Coronary artery (tissue), 2 donors: ENCODE measurements around the gene CPT1C.

Experiments
- DNase-seq: peaks from one replicate; pipeline ENCODE4 v3.0.0-alpha.2; 2017; ENCODE audit warnings: low spot score
- H3K27ac ChIP-seq, 2 donors: fragments of 200-600 bp; sonication (generic); one replicate each; pipeline ENCODE4 v1.5.1; 2016 to 2019
- H3K4me3 ChIP-seq: fragments of 200-600 bp; sonication (generic); 2 replicates; pipeline ENCODE4 v1.5.1; 2016; ENCODE audit warnings: mild to moderate bottlenecking, moderate library complexity
- TF ChIP-seq, protein P1 (sequence below): fragments of 200-600 bp; sonication (generic); IDR thresholded peaks from one replicate; pipeline ENCODE4 v1.5.1; 2019; ENCODE audit warnings: antibody characterized with exemption

CPT1C gene

DNA sequence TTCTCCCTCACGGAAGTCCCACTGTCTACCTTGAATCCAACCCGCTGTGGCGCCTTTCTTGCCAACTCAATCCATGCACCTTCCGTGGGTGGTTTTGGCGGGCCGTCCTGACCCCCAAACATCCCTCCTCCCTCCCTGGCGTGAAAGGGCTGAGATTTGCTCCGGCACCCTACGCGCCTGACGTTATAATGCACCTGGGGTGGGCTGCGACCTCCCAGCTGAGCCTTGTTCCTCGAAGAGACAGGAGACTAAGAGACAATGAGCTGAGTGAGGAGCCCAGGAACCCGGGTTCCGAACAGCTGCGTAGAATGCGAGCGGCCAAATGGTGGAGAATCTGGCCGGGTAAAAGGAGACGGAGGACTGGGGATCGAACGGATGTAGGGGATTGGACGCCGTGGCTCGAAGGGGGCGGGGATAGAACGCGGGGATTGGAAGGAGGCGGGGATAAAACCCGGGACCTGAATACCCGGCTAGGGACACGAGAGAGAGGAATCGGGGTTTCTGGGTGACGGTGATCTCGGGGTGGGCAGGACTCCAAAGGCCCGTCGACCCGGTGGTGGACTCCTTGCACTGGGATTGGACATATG lies at the start of gene CPT1C:
Gene CPT1C, plus strand, starts transcription at position 461 of the 587 bp plus-strand sequence. CDS start 1,137 bp downstream, outside the sequence.
- Histone ChIP-seq H3K27ac (peak within 1 kb of the TSS in 1 of 2 donors; percentile 19), H3K4me3 (peak within 1 kb of the TSS; percentile 61)
- TF ChIP-seq, protein P1, sequence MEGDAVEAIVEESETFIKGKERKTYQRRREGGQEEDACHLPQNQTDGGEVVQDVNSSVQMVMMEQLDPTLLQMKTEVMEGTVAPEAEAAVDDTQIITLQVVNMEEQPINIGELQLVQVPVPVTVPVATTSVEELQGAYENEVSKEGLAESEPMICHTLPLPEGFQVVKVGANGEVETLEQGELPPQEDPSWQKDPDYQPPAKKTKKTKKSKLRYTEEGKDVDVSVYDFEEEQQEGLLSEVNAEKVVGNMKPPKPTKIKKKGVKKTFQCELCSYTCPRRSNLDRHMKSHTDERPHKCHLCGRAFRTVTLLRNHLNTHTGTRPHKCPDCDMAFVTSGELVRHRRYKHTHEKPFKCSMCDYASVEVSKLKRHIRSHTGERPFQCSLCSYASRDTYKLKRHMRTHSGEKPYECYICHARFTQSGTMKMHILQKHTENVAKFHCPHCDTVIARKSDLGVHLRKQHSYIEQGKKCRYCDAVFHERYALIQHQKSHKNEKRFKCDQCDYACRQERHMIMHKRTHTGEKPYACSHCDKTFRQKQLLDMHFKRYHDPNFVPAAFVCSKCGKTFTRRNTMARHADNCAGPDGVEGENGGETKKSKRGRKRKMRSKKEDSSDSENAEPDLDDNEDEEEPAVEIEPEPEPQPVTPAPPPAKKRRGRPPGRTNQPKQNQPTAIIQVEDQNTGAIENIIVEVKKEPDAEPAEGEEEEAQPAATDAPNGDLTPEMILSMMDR, result no peak
- no peak for DNase-seq

- Histone ChIP-seq H3K4me3 (peak within 1 kb of the TSS; percentile 93), H3K27ac (peak within 1 kb of the TSS; percentile 98 to 99)
- TF ChIP-seq, protein P1, result no peak
- peak; percentile 100 for DNase-seq
Measured at GRCh38 chr19:49641688-49642491, 49.0 kb upstream of the CPT1C start, which contains the start of gene SCAF1. Gene SCAF1 (plus strand): TSS chr19:49642209. CDS start chr19:49645027, 2,818 bp downstream.

GRCh38 chr19:49642492-49643035 lies 48.4 kb upstream of the CPT1C start:
- peak overlapping the region; percentile 88 to 90 for H3K27ac ChIP-seq
- DNase-seq, result no peak
- peak overlapping the region; percentile 93 for H3K4me3 ChIP-seq
- TF ChIP-seq, protein P1, result no peak

GRCh38 chr19:49643466-49643865 lies 47.5 kb upstream of the CPT1C start:
- DNase-seq, result no peak
- H3K4me3 ChIP-seq, result peak overlapping the region; percentile 93
- TF ChIP-seq, protein P1, result no peak
- H3K27ac ChIP-seq, result no peak overlapping the region

GRCh38 chr19:49645592-49645991 lies 45.3 kb upstream of the CPT1C start:
- DNase-seq, result no peak
- Histone ChIP-seq H3K4me3 (no peak overlapping the region), H3K27ac (no peak overlapping the region)
- TF ChIP-seq, protein P1, result no peak

- DNase-seq, result no peak
- H3K27ac ChIP-seq, result no peak overlapping the region
- TF ChIP-seq, protein P1, result no peak
- no peak overlapping the region for H3K4me3 ChIP-seq
Measured at GRCh38 chr19:49645995-49646394, 44.9 kb upstream of the CPT1C start.
